ENCODE data around the gene ABHD1.
"Not testable (repeated sequence)": the region's sequence is repeated elsewhere in the genome, so short reads cannot be mapped to it uniquely, and the experiment has no call there.

The ABHD1 gene

GRCh38 chr2:27170581-27171337 lies 47.1 kb downstream of the ABHD1 start:
- no peak for DNase-seq (ENCODE audit: low spot score)

GRCh38 chr2:27171351-27171848 lies 47.8 kb downstream of the ABHD1 start:
- DNase-seq (ENCODE audit: low spot score) = no peak

DNA sequence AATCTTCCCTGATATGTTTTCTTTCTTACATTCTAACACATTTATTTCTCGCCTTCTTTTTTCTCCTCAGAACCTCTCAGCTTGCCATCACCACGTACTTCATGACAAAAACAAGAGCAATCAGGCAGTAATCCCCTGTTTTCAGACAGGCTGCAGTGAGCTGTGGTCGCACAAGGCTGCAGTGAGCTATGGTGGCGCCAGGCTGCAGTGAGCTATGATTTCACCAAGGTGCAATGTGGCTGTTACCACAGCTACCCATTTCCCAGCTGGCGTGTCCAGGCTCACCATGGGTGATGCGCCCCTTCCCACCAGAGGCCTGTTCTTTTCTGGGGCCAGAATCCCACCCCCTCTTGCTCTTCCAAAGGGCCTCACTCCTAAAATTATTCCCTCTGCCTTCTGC lies 51.0 kb downstream of the ABHD1 start:
- DNase-seq (ENCODE audit: low spot score) = peak; percentile 53

DNA sequence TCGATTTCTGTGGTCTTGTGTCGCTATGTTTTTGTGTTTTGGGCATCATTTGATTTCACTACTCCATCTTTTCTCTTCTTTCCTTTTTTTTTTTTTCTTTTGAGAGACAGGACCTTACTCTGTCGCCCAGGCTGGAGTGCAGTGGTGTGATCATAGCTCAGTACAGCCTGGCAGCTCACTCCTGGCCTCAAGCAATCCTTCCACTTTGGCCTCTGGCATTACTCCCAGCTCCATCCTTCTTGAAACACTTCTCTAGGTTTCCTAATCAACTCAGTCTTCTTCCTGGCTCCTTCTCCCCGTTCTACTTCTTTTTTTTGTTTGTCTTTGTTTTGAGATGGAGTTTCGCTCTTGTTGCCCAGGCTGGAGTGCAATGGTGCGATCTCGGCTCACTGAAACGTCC lies 51.7 kb downstream of the ABHD1 start:
- DNase-seq (ENCODE audit: low spot score) = no peak

DNA sequence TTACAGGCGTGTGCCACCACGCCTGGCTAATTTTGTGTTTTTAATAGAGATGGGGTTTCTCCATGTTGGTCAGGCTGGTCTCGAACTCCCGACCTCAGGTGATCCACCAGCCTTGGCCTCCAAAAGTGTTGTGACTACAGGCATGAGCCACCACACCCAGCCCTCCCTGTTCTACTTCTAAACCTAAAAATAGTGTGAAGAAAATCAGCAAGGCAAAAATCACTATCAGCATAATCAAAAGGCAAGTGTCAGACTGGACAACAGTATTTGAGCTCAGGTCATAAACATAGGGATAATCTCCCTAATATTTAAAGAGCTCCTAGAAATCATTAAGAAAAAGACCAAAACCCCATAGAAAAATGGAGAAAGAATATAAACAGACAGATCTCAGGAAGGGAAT lies 52.2 kb downstream of the ABHD1 start:
- DNase-seq (ENCODE audit: low spot score) = not testable (repeated sequence)

DNA sequence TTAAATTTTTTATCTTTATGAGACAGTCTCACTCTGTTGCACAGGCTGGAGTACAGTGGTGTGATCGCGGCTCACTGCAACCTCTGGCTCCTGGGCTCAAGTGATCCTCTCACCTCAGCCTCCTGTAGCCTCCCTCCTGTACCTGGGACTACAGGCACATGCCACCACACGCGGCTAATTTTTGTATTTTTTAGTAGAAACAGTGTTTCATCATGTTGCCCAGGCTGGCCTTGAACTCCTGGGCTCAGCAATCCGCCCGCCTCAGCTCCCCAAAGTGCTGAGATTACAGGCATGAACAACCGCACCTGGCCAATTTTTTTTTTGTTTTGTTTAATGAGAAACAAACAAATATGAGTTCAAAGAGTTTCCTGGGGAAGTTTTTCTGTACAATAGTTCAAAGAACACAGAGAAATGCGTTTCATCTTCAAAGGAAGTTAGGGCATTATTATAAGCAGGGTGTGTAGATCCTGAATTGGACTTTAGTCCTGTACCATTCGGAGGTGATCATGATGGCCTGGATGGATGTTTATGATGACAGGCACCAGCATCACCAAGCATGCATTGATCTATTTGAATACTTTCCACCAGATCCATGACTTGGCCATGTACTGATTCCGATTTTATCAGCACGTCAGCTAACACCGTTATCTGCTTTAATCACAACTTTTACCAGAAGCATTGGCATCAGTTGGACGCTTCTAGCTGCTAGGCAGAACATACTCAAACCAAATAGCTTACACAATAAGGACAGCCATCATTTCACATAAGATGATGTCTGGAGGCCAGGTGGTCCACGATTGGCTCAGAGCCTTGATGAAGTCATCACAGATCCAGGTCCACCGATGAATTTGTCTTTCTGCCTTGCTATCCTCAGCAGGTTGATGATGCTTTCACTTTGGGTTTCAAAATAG lies 54.1 kb downstream of the ABHD1 start:
- DNase-seq (ENCODE audit: low spot score) = peak; percentile 99

DNA sequence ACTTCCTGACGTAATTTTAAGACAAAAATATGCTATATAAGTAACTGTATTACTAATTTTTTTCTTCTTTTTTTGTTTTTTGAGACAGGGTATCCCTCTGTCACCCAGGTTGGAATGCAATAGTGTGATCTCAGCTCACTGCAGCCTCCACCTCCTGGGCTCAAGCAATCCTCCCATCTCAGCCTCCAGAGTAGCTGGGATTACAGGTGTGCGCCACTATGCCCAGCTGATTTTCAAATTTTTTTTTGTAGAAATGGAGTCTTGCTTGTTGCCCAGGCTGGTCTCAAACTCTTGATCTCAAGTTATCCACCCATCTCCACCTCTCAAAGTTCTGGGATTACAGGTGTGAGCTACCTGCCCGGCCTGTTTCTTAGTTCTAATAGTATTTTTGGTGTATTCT lies 54.9 kb downstream of the ABHD1 start:
- no peak for DNase-seq (ENCODE audit: low spot score)

DNA sequence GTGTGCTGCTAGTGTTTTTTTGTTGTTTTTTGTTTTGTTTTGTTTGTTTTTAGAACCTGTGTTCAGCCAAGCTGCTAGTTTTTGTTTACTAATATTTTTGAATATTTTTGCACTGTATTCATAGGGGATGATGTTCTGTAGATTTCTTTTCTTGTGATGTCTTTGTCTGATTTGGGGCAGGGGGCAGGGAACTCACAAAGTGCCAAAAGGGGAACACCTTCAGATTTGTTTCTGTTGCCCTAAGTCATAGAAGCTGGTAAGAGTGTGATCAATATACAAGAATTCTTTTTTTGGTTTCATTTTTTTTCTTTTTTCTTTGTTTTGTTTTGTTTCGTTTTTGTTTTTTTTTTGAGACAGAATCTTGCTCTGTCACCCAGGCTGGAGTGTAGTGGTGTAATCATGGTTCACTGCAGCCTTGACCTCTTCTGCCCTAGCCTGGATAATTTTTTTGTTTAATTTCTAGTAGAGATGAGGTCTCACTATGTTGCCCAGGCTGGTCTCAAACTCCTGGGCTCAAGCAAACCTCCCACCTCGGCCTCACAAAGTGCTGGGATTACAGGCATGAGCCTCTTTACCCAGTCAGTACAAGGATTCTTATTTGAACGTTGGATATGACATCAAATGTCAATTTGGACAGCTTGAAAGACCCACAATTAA lies 55.9 kb downstream of the ABHD1 start:
- no peak for DNase-seq (ENCODE audit: low spot score)

Measured in SW480 (cell line).